Lung microvascular endothelial cell (primary cell): ENCODE measurements around the gene PHF20. TPM values are rescaled to one million over a fixed set of nuclear protein-coding genes. Genes with fewer than 3 reads are reported as not detected.
"Not testable (repeated sequence)": the region's sequence is repeated elsewhere in the genome, so short reads cannot be mapped to it uniquely, and the experiment has no call there.

Experiments
- DNase-seq, 2 donors: peaks; one replicate each; pipeline versions ENCODE4 v3.0.0 to v3.0.0-alpha.2; 2010; ENCODE audit warnings: low read depth in 2 of 2
- total RNA-seq: library from RNA; depleted of rRNA; stranded (reverse); fragments of >200 nt; gene quantifications from 2 replicates; pipeline ENCODE4 v1.2.1, GENCODE V29; 2014

The PHF20 gene
- total RNA-seq, 1 donor from 2014 or later: 20.6 TPM

DNA sequence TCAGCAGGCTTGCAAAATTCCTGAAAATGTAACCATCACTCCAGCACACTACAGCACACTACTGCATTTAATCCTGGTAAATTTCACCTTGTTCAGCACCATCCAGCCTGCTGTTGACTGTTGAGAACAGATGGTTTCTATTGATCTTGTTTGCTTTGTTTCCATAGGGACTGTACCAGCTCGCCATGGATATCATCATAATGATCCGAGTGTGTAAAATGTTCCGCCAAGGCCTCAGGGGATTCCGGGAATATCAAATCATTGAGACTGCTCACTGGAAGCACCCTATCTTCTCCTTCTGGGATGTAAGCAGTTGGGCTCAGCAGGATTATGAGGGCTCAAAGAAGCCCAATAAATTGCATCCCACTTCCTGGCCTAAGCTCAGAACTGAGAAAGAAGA lies 200.6 kb downstream of the PHF20 start:
- DNase-seq: no peak

- no peak for DNase-seq
These were observed 202.4 kb downstream of the PHF20 start for GRCh38 chr20:35974256-35974655.

DNA sequence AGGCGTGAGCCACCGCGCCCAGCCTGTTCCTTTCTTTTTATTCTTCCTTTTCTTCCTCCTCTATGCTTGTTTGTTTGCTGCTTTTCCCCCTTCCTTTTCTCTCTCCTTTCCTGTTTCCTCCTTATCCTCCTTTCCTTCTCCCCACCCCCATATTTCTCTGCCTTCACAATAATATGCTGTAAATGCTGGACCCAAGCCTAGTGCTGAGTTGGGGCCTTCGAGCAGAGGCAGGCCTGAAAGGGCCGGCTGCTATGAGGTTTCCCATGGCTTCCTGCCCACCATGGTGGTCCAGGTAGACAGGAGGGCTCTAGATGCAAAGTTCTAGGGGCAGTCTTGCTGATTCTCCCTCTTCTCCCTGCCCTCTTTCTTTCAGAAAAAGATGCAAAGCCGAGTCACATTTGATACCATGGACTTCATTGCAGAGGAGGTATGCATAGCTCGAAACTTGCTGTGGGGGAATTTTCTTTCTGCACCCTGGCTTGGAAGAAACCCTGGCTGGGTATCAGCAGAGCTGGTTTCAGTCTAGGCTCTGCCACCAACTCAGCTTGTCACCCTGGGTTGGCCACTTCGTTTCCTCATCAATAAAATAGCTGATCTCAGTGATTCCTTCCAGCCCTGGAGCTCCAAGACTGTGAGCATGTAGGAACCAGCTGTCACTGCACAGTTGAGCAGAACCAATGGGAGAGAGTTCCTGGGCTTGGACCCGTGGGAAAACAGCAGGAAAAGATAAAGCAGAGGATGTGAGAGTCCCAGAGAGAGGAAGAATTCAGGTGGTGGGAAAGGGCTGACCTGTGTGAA lies 204.0 kb downstream of the PHF20 start:
- DNase-seq: no peak

- DNase-seq: no peak
These were observed 206.3 kb downstream of the PHF20 start for GRCh38 chr20:35978041-35978513.

- DNase-seq: no peak
These were observed 207.7 kb downstream of the PHF20 start for GRCh38 chr20:35979544-35979943.

DNA sequence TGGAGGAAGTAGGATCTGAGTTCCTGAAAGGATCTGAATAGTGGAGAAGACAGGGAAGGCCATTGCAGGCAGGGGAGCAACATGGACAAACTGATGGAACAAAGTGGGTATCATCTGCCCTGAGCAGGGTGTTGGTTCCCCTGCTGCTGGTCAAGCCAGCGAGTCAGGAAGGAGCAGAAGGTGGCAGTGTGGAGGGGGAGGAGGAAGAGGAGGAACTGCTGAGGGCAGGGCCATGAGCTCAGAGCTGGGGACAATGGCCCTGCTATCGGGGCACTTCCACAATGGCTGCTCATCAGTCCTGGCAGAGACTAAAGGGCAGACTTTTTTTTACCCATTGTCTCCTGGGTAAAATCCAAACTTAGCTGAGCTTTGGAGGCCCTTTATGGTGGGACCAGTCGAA lies 210.2 kb downstream of the PHF20 start:
- DNase-seq: no peak

DNA sequence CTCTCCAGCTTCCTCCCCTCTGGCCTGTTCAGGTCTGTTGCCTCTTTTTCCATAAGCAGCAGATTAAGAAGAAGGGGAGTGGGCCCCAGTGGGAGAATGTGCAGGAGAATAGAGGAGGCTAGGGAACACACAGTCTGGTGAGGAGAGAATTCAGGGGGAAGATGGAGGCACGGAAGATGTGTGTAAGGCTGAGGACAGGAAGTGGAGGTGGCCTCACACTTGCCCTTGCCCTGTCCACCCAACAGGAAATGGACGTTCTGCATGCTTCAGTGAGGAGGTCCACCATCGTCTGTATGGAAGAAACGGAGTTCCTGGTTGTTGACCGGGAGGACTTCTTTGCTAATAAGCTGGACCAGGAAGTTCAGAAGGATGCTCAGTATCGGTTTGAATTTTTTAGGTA lies 212.6 kb downstream of the PHF20 start:
- no peak for DNase-seq

DNA sequence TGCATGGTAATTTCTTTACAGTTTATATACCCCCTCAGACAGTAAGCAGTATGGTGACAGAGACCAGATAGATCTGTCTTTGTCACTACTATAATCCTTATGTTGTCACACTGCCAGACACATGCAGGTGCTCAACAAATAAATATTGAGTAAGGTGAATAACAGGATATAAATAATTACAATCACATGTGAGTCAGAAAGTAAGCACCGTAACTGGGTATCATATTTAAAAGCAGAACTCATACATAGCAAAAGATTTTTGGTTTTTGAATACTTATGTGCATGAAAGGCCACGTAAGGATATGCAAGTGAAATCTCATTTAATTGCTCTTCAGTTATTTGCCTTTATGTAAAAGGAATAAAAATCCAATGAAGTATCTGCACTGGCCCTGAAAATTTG lies 214.0 kb downstream of the PHF20 start:
- no peak for DNase-seq

GRCh38 chr20:35988910-35989463 lies 217.2 kb downstream of the PHF20 start:
- no peak for DNase-seq

DNA sequence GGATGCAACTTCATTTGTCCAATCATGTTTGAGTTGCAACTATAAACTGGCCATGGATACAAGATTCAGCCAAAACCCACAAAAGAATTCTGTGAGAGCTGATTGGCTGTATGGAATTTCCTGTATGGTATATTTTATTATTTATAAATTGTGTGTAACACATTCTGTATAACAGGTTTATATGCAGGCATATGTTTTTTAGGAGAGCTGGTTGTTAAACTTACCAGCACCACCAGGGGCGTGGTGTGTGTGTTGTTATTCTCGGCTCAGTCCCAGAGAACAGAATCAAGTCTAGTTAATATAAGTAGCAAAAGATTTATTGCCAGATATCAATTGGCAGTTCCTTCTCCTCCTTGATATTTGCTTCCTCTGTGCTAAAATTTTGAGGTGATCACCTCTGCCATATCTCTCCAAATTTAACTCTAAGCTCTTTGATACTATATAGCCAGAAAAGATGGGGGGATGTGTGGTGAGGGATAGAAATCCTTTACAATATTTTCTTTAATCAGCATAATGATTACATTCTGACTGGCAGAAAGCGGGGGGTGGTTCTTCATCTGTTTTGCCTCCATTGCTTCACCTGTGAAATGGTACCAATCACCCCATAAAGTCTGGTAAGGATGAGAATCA lies 219.4 kb downstream of the PHF20 start:
- peak; percentile 34 to 62 for DNase-seq

- peak; percentile 60 to 78 for DNase-seq
These were observed 221.0 kb downstream of the PHF20 start for GRCh38 chr20:35992713-35993335.

- peak; percentile 84 to 93 for DNase-seq
These were observed 223.2 kb downstream of the PHF20 start for GRCh38 chr20:35994994-35995453.

DNA sequence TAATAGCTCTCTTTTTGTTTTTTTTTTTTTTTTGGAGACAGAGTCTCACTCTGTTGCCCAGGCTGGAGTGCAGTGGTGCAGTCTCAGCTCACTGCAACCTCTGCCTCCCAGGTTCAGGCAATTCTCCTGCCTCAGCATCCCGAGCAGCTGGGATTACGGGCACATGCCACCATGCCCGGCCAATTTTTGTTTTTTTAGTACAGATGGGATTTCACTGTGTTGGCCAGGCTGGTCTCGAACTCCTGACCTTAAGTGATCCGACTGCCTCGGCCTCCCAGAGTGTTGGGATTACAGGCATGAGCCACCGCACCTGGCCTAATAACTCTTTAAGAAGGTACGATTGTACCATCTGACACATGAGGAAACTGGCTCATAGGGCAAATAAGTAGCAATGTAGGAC lies 224.7 kb downstream of the PHF20 start:
- DNase-seq: not testable (repeated sequence)

Other genes with a start within 250 kb of the PHF20 start
- gene C20orf173, start 242.4 kb upstream of the PHF20 start, total RNA-seq: not detected in 2 replicates
- gene ERGIC3, start 229.9 kb upstream of the PHF20 start, total RNA-seq: 280 and 434 TPM in 2 replicates
- gene SPAG4, start 156.2 kb upstream of the PHF20 start, total RNA-seq: 12.6 and 19.0 TPM in 2 replicates
- 118 and 130 TPM in 2 replicates for gene CPNE1, start 107.1 kb upstream of the PHF20 start, total RNA-seq
- 30.9 and 38.7 TPM in 2 replicates for gene RBM12, start 107.1 kb upstream of the PHF20 start, total RNA-seq
- gene NFS1, start 72.7 kb upstream of the PHF20 start, total RNA-seq: 8.9 and 10.5 TPM in 2 replicates
- gene ROMO1, start 72.6 kb upstream of the PHF20 start, total RNA-seq: 284 TPM in 2 replicates
- 231 and 313 TPM in 2 replicates for gene RBM39, start 29.8 kb upstream of the PHF20 start, total RNA-seq
- 79.8 and 88.7 TPM in 2 replicates for gene SCAND1, start 182.5 kb downstream of the PHF20 start, total RNA-seq
- 3.3 and 5.6 TPM in 2 replicates for gene CNBD2, start 196.6 kb downstream of the PHF20 start, total RNA-seq